Activated CD4-positive, alpha-beta T cell treated with anti-CD3 and anti-CD28 coated beads, Interleukin-2, amount 50 U/mL, for 4 hours (primary cell): Measurements from ENCODE around the gene RAB4B.
"Not testable (repeated sequence)": the region's sequence is repeated elsewhere in the genome, so short reads cannot be mapped to it uniquely, and the experiment has no call there.

Source experiments
- DNase-seq, 2 experiments: peaks; one replicate each; pipeline ENCODE4 v3.0.0-alpha.2; 2020

The RAB4B gene

GRCh38 chr19:40781140-40781539 lies 3.1 kb downstream of the RAB4B start:
- no peak for DNase-seq

GRCh38 chr19:40783711-40784110 lies 5.7 kb downstream of the RAB4B start:
- DNase-seq = no peak

GRCh38 chr19:40784146-40784545 lies 6.1 kb downstream of the RAB4B start:
- not testable (repeated sequence) for DNase-seq

- no peak for DNase-seq
These were observed 7.5 kb downstream of the RAB4B start for GRCh38 chr19:40785526-40785925.

- no peak for DNase-seq
These were observed 8.3 kb downstream of the RAB4B start for GRCh38 chr19:40786060-40787037.

GRCh38 chr19:40791349-40791748 lies 13.3 kb downstream of the RAB4B start:
- no peak for DNase-seq

GRCh38 chr19:40791996-40792395 lies 13.9 kb downstream of the RAB4B start:
- no peak for DNase-seq

GRCh38 chr19:40797166-40797962 lies 19.3 kb downstream of the RAB4B start:
- DNase-seq = no peak

GRCh38 chr19:40797963-40798682 lies 20.1 kb downstream of the RAB4B start:
- DNase-seq = peak; percentile 52 to 53

GRCh38 chr19:40798683-40799557 lies 20.9 kb downstream of the RAB4B start, which contains the start of gene EGLN2:
Gene EGLN2, plus strand, starts transcription at chr19:40799191. Its CDS starts 1,382 bp downstream, at chr19:40800573.
- DNase-seq = peak; percentile 100

- DNase-seq = no peak
These were observed 21.7 kb downstream of the RAB4B start for GRCh38 chr19:40799558-40800338.

- no peak for DNase-seq
These were observed 22.4 kb downstream of the RAB4B start for GRCh38 chr19:40800339-40800996.

- no peak for DNase-seq
These were observed 22.9 kb downstream of the RAB4B start for GRCh38 chr19:40800997-40801377.

GRCh38 chr19:40801426-40802299 lies 23.6 kb downstream of the RAB4B start:
- no peak for DNase-seq

- DNase-seq = no peak
These were observed 24.5 kb downstream of the RAB4B start for GRCh38 chr19:40802300-40803169.

- DNase-seq = no peak
These were observed 25.3 kb downstream of the RAB4B start for GRCh38 chr19:40803170-40803856.

GRCh38 chr19:40803857-40804782 lies 26.1 kb downstream of the RAB4B start:
- DNase-seq = peak in 1 of 2 experiments; percentile 42
